Measurements from ENCODE around the gene CDC34.

DNA sequence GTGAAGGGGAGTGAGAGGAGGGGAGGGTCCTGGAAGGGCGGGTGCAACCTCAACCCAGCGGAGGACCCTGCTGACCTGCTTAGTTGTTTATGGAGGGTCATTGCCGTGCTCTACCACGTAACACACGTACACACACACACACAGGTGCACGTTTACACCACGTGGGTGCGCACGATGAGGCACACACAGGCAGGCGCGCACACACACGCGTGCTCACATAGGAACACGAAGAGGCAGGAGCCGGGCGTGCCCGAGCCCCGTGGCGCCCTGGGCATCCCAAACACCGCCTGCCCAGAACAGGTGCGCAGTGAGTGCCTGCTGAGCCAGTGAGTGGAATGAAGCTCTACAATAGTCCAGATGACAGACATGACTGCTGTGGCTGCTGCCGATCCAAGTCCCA is 46.5 kb upstream of the CDC34 start:
- TF ChIP-seq CTCF (conservative IDR thresholded peaks at IDR 0.05) (no peak), ZFX (IDR thresholded peaks at IDR 0.05) (no peak)
